Astrocyte (in vitro differentiated cells and primary cell): ENCODE results near the gene WDCP. TPM values are rescaled to one million over a fixed set of nuclear protein-coding genes. Genes with fewer than 3 reads are reported as not detected.
A peak's percentile ranks its signal among the peaks of the same experiment; 100 is the strongest.

Source experiments
- DNase-seq: peaks from one replicate; pipeline ENCODE4 v3.0.0-alpha.2; 2010; ENCODE audit warnings: low read depth
- FAIRE-seq: peaks from 2 replicates; lab custom pipeline; 2011; peaks lifted over from hg19 to GRCh38; lab: Jason Lieb, UNC
- H2AFZ ChIP-seq: 2 replicates; pipeline ENCODE4 v1.6.0; 2012; ENCODE audit warnings: low read depth, low read length, inconsistent platforms
- H3K27ac ChIP-seq: 2 replicates; pipeline ENCODE4 v1.5.1; 2011; ENCODE audit warnings: low read depth, low read length, inconsistent platforms
- H3K27me3 ChIP-seq: 2 replicates; pipeline ENCODE4 v1.6.0; 2011; ENCODE audit warnings: low read length, inconsistent platforms; ENCODE audit not compliant: insufficient read depth
- H3K36me3 ChIP-seq: 2 replicates; pipeline ENCODE4 v1.5.1; 2011; ENCODE audit warnings: low read length, inconsistent platforms; ENCODE audit not compliant: insufficient read depth
- H3K4me1 ChIP-seq: 2 replicates; pipeline ENCODE4 v1.5.1; 2011; ENCODE audit warnings: low read length, inconsistent platforms; ENCODE audit not compliant: insufficient read depth
- H3K4me2 ChIP-seq: 2 replicates; pipeline ENCODE4 v1.6.0; 2012; ENCODE audit warnings: low read length, inconsistent platforms
- H3K4me3 ChIP-seq: 2 replicates; pipeline ENCODE4 v1.5.1; 2011; ENCODE audit warnings: low read depth, mild to moderate bottlenecking, low read length, inconsistent platforms; ENCODE audit not compliant: insufficient read depth
- H3K79me2 ChIP-seq: 2 replicates; pipeline ENCODE4 v1.6.0; 2012; ENCODE audit warnings: mild to moderate bottlenecking, low read length, inconsistent platforms; ENCODE audit not compliant: insufficient read depth
- H3K9ac ChIP-seq: 2 replicates; pipeline ENCODE4 v1.6.0; 2012; ENCODE audit warnings: mild to moderate bottlenecking, low read length, inconsistent platforms
- H3K9me3 ChIP-seq: 2 replicates; pipeline ENCODE4 v1.5.1; 2012; ENCODE audit warnings: low read depth, mild to moderate bottlenecking, low read length, inconsistent platforms; ENCODE audit not compliant: insufficient read depth
- H4K20me1 ChIP-seq: 2 replicates; pipeline ENCODE4 v1.6.0; 2012; ENCODE audit warnings: low read length, inconsistent platforms; ENCODE audit not compliant: insufficient read depth
- H3K27ac Mint-ChIP-seq: one replicate; pipeline ENCODE4 v1.8.0; 2021; ENCODE audit warnings: mild to moderate bottlenecking, mixed read lengths; ENCODE audit not compliant: unreplicated experiment
- H3K27me3 Mint-ChIP-seq: one replicate; pipeline ENCODE4 v1.8.0; 2021; ENCODE audit warnings: low read depth, mixed read lengths; ENCODE audit not compliant: unreplicated experiment
- H3K36me3 Mint-ChIP-seq: one replicate; pipeline ENCODE4 v1.8.0; 2021; ENCODE audit warnings: low read depth, mixed read lengths; ENCODE audit not compliant: unreplicated experiment
- H3K4me1 Mint-ChIP-seq: one replicate; pipeline ENCODE4 v1.8.0; 2021; ENCODE audit warnings: low read depth, mixed read lengths; ENCODE audit not compliant: unreplicated experiment
- H3K4me3 Mint-ChIP-seq: one replicate; pipeline ENCODE4 v1.8.0; 2021; ENCODE audit warnings: mild to moderate bottlenecking, moderate library complexity, mixed read lengths; ENCODE audit not compliant: unreplicated experiment
- H3K9me3 Mint-ChIP-seq: one replicate; pipeline ENCODE4 v1.8.0; 2021; ENCODE audit warnings: mild to moderate bottlenecking, mixed read lengths; ENCODE audit not compliant: unreplicated experiment
- CTCF ChIP-seq: IDR thresholded peaks from 2 replicates; pipeline ENCODE4 v1.5.1; 2011; ENCODE audit warnings: low read depth, mild to moderate bottlenecking, inconsistent platforms, low read length, moderate library complexity; ENCODE audit not compliant: insufficient read depth
- EZH2 ChIP-seq: IDR thresholded peaks from 2 replicates; pipeline ENCODE4 v1.6.1; 2012; ENCODE audit warnings: mild to moderate bottlenecking, low read length, inconsistent platforms; ENCODE audit not compliant: insufficient read depth
- total RNA-seq: library from RNA; stranded (reverse); gene quantifications from 2 replicates; pipeline ENCODE4 v1.2.1, GENCODE V29; 2021

The WDCP gene
- total RNA-seq, 1 donor from 2014 or later: 17.4 TPM

DNA sequence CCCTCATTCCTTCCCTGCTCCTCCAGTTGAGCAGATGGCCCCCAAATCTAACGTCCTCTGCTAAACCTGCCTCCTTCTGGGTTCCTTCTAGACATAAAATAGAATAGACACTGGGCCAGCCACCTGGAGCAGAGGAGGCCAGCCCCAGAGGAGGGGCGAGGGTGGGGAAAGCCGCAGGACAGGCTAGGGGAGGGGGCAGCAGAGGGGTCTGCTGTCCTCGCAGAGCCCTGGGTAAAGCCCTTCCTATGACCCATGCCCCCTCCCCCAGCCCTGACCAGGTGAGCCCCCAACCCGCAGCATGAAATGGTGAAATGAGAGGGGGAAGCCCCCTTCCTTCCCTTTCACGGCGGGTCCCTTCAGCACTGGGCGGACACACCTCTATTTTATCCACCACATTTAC, 29.5 kb downstream of the WDCP start:
- H4K20me1 ChIP-seq: no peaks in the 10 kb centered on the region
- H3K4me2 ChIP-seq: no peak overlapping the region
- H2AFZ ChIP-seq: no peak overlapping the region
- no peak for DNase-seq
- TF ChIP-seq CTCF (no peak), EZH2 (no peak)
- H3K27ac ChIP-seq: no peak overlapping the region
- H3K36me3 ChIP-seq: no peaks in the 10 kb centered on the region
- H3K4me1 ChIP-seq: peaks cover 16% of the 10 kb centered on the region
- H3K79me2 ChIP-seq: no peaks in the 10 kb centered on the region
- H3K27ac Mint-ChIP-seq: no peak overlapping the region
- no peak overlapping the region for H3K4me3 ChIP-seq
- H3K4me3 Mint-ChIP-seq: no peak overlapping the region
- H3K36me3 Mint-ChIP-seq: peaks cover 2% of the 10 kb centered on the region
- no peaks in the 10 kb centered on the region for H3K9me3 ChIP-seq
- no peaks in the 10 kb centered on the region for H3K9me3 Mint-ChIP-seq
- H3K4me1 Mint-ChIP-seq: peaks cover 7% of the 10 kb centered on the region
- no peak for FAIRE-seq
- H3K9ac ChIP-seq: no peak overlapping the region
- peaks cover 2% of the 10 kb centered on the region for H3K27me3 Mint-ChIP-seq
- H3K27me3 ChIP-seq: no peaks in the 10 kb centered on the region

DNA sequence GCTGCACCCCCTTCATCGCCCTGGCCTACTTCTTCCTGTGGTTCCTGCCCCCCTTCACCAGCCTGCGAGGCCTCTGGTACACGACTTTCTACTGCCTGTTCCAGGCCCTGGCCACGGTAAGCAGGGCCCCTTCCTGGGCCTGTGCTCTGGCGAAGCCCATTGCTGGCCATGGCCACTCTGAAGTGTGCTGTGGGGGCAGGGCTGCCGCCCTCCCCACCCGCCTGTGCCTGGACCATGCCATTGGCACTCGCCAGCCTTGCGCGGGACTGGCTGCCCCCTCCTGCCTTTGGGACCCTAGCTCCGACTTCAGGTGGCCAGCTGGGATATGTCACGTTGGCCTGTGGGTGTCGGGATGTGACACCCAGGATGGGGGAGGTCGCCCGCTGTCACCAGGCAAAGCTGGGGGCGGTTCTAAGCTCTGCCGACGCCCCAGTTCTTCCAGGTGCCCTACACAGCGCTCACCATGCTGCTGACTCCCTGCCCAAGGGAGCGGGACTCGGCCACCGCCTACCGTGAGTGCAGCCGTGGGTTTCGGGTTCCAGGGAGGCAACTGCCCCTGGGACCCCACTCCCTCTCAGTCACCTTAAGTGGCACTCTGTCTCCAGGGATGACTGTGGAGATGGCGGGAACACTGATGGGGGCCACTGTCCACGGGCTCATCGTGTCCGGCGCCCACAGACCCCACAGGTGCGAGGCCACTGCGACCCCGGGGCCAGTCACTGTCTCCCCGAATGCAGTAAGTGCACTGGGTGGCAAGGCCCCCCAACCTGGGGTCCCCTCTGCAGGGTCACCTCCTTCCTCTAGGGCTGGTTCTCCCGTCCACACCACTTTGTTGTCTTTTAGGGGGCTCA, 30.1 kb downstream of the WDCP start:
- Histone ChIP-seq H3K27me3 (no peaks in the 10 kb centered on the region), H3K4me2 (no peak overlapping the region), H3K79me2 (no peaks in the 10 kb centered on the region), H3K36me3 (no peaks in the 10 kb centered on the region), H3K9me3 (no peaks in the 10 kb centered on the region), H2AFZ (no peak overlapping the region), H3K4me3 (no peak overlapping the region), H3K27ac (no peak overlapping the region), H3K4me1 (peaks cover 16% of the 10 kb centered on the region), H4K20me1 (no peaks in the 10 kb centered on the region), H3K9ac (no peak overlapping the region)
- no peaks in the 10 kb centered on the region for H3K36me3 Mint-ChIP-seq
- H3K9me3 Mint-ChIP-seq: no peaks in the 10 kb centered on the region
- FAIRE-seq: no peak
- H3K27me3 Mint-ChIP-seq: peaks cover 2% of the 10 kb centered on the region
- DNase-seq: no peak
- H3K27ac Mint-ChIP-seq: no peak overlapping the region
- H3K4me3 Mint-ChIP-seq: no peak overlapping the region
- H3K4me1 Mint-ChIP-seq: peaks cover 7% of the 10 kb centered on the region
- TF ChIP-seq EZH2 (no peak), CTCF (no peak)

- Histone ChIP-seq H2AFZ (peak overlapping the region; percentile 80), H3K27ac (peak overlapping the region; percentile 77), H4K20me1 (no peaks in the 10 kb centered on the region), H3K4me3 (no peak overlapping the region), H3K36me3 (no peaks in the 10 kb centered on the region), H3K9me3 (no peaks in the 10 kb centered on the region), H3K27me3 (no peaks in the 10 kb centered on the region), H3K4me2 (peak overlapping the region; percentile 75), H3K79me2 (no peaks in the 10 kb centered on the region), H3K9ac (peak overlapping the region; percentile 74), H3K4me1 (peaks cover 16% of the 10 kb centered on the region)
- Mint-ChIP-seq H3K4me1 (peaks cover 7% of the 10 kb centered on the region), H3K27ac (no peak overlapping the region), H3K27me3 (peaks cover 4% of the 10 kb centered on the region), H3K9me3 (no peaks in the 10 kb centered on the region), H3K36me3 (no peaks in the 10 kb centered on the region), H3K4me3 (no peak overlapping the region)
- FAIRE-seq: no peak
- no peak for DNase-seq
- TF ChIP-seq CTCF: no peak
- no peak for TF ChIP-seq EZH2
Measured at GRCh38 chr2:24016376-24016761, 30.8 kb downstream of the WDCP start.
